ENCODE results near the gene KAZN. TPM values are rescaled to one million over a fixed set of nuclear protein-coding genes. Genes with fewer than 3 reads are reported as not detected.

The KAZN gene
- total RNA-seq, 1 donor from 2014 or later: 21.2 TPM

- DNase-seq (no peak), ATAC-seq (no peak)
- intact Hi-C loops (cut with DNase I): no loop called here
- Histone ChIP-seq H3K36me3 (no peaks in the 10 kb centered on the region), H3K4me1 (no peaks in the 10 kb centered on the region), H3K27ac (no peak overlapping the region), H3K27me3 (ENCODE audit: low read depth) (no peaks in the 10 kb centered on the region), H3K4me3 (no peak overlapping the region), H3K9me3 (no peaks in the 10 kb centered on the region)
- TF ChIP-seq CTCF (IDR thresholded peaks at IDR 0.05): no peak
Observed at GRCh38 chr1:14687147-14687546, 88.7 kb downstream of the KAZN start.

- Histone ChIP-seq H3K27ac (no peak overlapping the region), H3K27me3 (ENCODE audit: low read depth) (peaks cover 4% of the 10 kb centered on the region), H3K36me3 (no peaks in the 10 kb centered on the region), H3K9me3 (no peaks in the 10 kb centered on the region), H3K4me1 (no peaks in the 10 kb centered on the region), H3K4me3 (no peak overlapping the region)
- DNase-seq: no peak
- TF ChIP-seq CTCF (IDR thresholded peaks at IDR 0.05): no peak
- intact Hi-C loops (cut with DNase I): no loop called here
- ATAC-seq: no peak
Observed at GRCh38 chr1:14689996-14690615, 91.6 kb downstream of the KAZN start.

- DNase-seq: no peak
- no peaks in the 10 kb centered on the region for H3K4me1 ChIP-seq
- intact Hi-C loops (cut with DNase I): no loop called here
- H3K36me3 ChIP-seq: no peaks in the 10 kb centered on the region
- no peak for ATAC-seq
- no peak for TF ChIP-seq CTCF (IDR thresholded peaks at IDR 0.05)
- no peak overlapping the region for H3K27ac ChIP-seq
- H3K9me3 ChIP-seq: no peaks in the 10 kb centered on the region
- H3K4me3 ChIP-seq: no peak overlapping the region
- H3K27me3 ChIP-seq (ENCODE audit: low read depth): peaks cover 5% of the 10 kb centered on the region
Observed at GRCh38 chr1:14693949-14694348, 95.5 kb downstream of the KAZN start.

GRCh38 chr1:14694589-14694988 lies 96.1 kb downstream of the KAZN start:
- Histone ChIP-seq H3K27me3 (ENCODE audit: low read depth) (peaks cover 5% of the 10 kb centered on the region), H3K36me3 (no peaks in the 10 kb centered on the region), H3K27ac (no peak overlapping the region), H3K4me1 (no peaks in the 10 kb centered on the region), H3K9me3 (no peaks in the 10 kb centered on the region), H3K4me3 (no peak overlapping the region)
- DNase-seq (no peak), ATAC-seq (no peak)
- intact Hi-C loops (cut with DNase I): no loop called here
- TF ChIP-seq CTCF (IDR thresholded peaks at IDR 0.05): no peak

GRCh38 chr1:14696761-14697160 lies 98.3 kb downstream of the KAZN start:
- ATAC-seq: no peak
- no peaks in the 10 kb centered on the region for H3K9me3 ChIP-seq
- DNase-seq: no peak
- no peak overlapping the region for H3K4me3 ChIP-seq
- intact Hi-C loops (cut with DNase I): no loop called here
- no peak for TF ChIP-seq CTCF (IDR thresholded peaks at IDR 0.05)
- H3K27ac ChIP-seq: no peak overlapping the region
- no peaks in the 10 kb centered on the region for H3K36me3 ChIP-seq
- H3K27me3 ChIP-seq (ENCODE audit: low read depth): peaks cover 5% of the 10 kb centered on the region
- no peaks in the 10 kb centered on the region for H3K4me1 ChIP-seq
